SJSA1 (cell line): ENCODE results near the gene HNRNPAB. TPM values are rescaled to one million over a fixed set of nuclear protein-coding genes. Genes with fewer than 3 reads are reported as not detected.

Experiments
- DNase-seq, 2 experiments: peaks; one replicate each; pipeline ENCODE4 v3.0.0-alpha.2; 2015 to 2020; ENCODE audit warnings: low spot score in 2 of 2, low read depth in 1 of 2
- H3K27ac ChIP-seq: fragments of 250-450 bp; sonication (Bioruptor Pico); 2 replicates; pipeline ENCODE4 v1.5.1; 2020; ENCODE audit warnings: mild to moderate bottlenecking, moderate library complexity
- H3K27me3 ChIP-seq: fragments of 250-450 bp; sonication (Bioruptor Pico); replicated peaks from 2 replicates; pipeline ENCODE4 v1.5.1; 2020; ENCODE audit warnings: mild to moderate bottlenecking, moderate library complexity
- H3K36me3 ChIP-seq: fragments of 250-450 bp; sonication (Bioruptor Pico); 2 replicates; pipeline ENCODE4 v1.5.1; 2020; ENCODE audit warnings: mild to moderate bottlenecking
- H3K4me1 ChIP-seq: fragments of 250-450 bp; sonication (Bioruptor Pico); replicated peaks from 2 replicates; pipeline ENCODE4 v1.6.1; 2021; ENCODE audit warnings: mild to moderate bottlenecking
- H3K4me3 ChIP-seq: fragments of 250-450 bp; sonication (Bioruptor Pico); 2 replicates; pipeline ENCODE4 v1.5.1; 2020; ENCODE audit warnings: mild to moderate bottlenecking
- H3K9me3 ChIP-seq: fragments of 250-450 bp; sonication (Bioruptor Pico); replicated peaks from 2 replicates; pipeline ENCODE4 v1.5.1; 2020; ENCODE audit warnings: mild to moderate bottlenecking
- total RNA-seq: library from RNA; depleted of rRNA; stranded (reverse); fragments of >200 nt; shearing (Covaris generic); gene quantifications from 2 replicates; pipeline ENCODE4 v1.2.3, GENCODE V29; 2014; rRNA removed

The HNRNPAB gene
- total RNA-seq, 1 experiment from 2014 or later: 181 TPM

DNA sequence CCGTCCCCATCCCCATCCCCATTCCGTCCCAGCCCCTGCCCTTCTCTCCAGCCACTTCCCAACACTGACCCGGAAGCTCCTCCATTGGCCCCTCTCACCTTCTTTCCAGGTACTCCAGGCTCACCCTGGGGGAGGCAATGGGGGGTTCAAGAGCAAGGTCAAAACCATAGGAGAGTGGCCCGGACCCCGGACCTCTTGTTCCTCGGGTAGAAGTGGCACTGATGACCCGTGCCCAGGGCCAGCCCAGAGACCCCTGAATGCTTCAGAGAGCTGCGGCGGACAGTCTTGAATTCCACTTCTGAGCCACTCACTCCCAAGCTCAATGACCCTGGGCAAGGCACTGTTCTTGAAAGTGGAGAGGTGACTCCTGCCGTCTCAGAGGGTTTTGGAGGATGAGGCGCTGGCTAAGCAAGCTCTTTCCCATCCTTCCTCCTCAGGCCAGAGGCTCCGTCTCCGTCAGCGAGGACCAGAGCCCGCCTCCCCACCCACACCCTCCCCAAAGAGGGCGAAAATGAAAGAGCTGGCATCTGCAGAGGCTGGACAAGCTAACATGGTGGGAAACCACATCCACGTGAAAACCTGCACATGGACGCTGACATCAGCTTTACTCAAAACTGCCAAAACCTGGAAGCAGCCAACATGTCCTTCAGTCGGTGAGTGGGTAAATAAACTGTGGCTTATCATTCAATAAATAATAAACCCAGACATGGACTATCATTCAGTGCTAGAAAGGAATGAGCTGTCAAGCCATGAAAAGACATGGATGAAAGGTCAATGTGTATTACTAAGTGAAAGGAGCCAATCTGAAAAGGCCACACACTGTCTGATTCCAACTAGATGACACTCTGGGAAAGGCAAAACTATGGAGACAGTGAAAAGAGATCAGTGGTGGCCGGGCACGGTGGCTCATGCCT lies 55.5 kb downstream of the HNRNPAB start:
- H3K9me3 ChIP-seq: peaks cover 21% of the 10 kb centered on the region; the same call in 1 of the 2 replicates
- no peaks in the 10 kb centered on the region for H3K27me3 ChIP-seq
- no peaks in the 10 kb centered on the region for H3K36me3 ChIP-seq
- H3K4me3 ChIP-seq: no peak overlapping the region
- no peaks in the 10 kb centered on the region for H3K4me1 ChIP-seq
- no peak overlapping the region for H3K27ac ChIP-seq
- no peak for DNase-seq

Other genes with a start within 250 kb of the HNRNPAB start
- not detected in 2 replicates for gene PROP1, start 208.3 kb upstream of the HNRNPAB start, total RNA-seq
- 0.79 and 1.8 TPM in 2 replicates for gene N4BP3, start 91.0 kb upstream of the HNRNPAB start, total RNA-seq
- 40.9 and 44.6 TPM in 2 replicates for gene RMND5B, start 73.5 kb upstream of the HNRNPAB start, total RNA-seq
- gene NHP2, start 50.6 kb upstream of the HNRNPAB start, total RNA-seq: 551 and 583 TPM in 2 replicates
- not detected in 2 replicates for gene GMCL2, start 17.2 kb upstream of the HNRNPAB start, total RNA-seq
- 16.1 and 19.3 TPM in 2 replicates for gene PHYKPL, start 28.3 kb downstream of the HNRNPAB start, total RNA-seq